ENCODE data around the gene SCN1B.

Gene SCN1B

DNA sequence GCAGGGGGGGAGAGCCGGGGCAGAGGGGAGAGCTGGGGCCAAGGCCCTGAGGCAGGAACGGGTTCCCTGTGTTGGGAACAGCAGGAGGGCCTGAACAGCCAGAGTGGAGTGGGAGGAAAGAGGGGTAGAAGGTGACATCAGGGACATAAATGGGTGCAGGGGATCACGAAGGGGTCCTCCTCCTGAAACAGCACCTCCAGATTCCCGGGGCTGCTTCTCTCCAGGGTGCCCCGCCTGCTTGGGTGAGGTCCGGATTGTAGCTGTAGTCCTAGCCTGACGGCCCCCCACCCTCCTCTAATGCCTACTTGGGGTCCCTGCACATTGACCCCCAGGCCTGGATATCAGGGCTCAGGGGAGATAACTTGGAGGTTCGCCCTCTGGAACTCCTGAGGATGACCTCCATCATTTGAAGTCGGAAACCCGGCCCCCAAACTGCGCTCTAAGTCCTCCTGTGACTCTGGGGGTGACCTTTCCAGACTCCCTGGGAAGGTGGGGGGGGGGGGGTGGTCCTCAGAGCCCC is 473 bp upstream of the SCN1B start:
- Histone ChIP-seq H3K4me3 (IDR thresholded peaks at IDR 0.05; ENCODE audit: insufficient read depth, low read depth, low read length) (no peak overlapping the region), H2AFZ (ENCODE audit: low read depth) (no peak overlapping the region), H3K27ac (no peak overlapping the region), H3K4me1 (ENCODE audit: low read depth, poor library complexity, severe bottlenecking) (no peaks in the 10 kb centered on the region), H3K4me2 (no peak overlapping the region), H3K79me2 (ENCODE audit: insufficient read depth, low read depth) (no peaks in the 10 kb centered on the region), H3K9ac (no peak overlapping the region), H4K20me1 (ENCODE audit: insufficient read depth) (no peaks in the 10 kb centered on the region), H3K27me3 (ENCODE audit: insufficient read depth, low read depth) (peaks cover 28% of the 10 kb centered on the region; the same call in 1 of the 2 replicates), H3K36me3 (ENCODE audit: insufficient read depth) (no peaks in the 10 kb centered on the region)
- TF ChIP-seq, protein P1, sequence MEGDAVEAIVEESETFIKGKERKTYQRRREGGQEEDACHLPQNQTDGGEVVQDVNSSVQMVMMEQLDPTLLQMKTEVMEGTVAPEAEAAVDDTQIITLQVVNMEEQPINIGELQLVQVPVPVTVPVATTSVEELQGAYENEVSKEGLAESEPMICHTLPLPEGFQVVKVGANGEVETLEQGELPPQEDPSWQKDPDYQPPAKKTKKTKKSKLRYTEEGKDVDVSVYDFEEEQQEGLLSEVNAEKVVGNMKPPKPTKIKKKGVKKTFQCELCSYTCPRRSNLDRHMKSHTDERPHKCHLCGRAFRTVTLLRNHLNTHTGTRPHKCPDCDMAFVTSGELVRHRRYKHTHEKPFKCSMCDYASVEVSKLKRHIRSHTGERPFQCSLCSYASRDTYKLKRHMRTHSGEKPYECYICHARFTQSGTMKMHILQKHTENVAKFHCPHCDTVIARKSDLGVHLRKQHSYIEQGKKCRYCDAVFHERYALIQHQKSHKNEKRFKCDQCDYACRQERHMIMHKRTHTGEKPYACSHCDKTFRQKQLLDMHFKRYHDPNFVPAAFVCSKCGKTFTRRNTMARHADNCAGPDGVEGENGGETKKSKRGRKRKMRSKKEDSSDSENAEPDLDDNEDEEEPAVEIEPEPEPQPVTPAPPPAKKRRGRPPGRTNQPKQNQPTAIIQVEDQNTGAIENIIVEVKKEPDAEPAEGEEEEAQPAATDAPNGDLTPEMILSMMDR (conservative IDR thresholded peaks at IDR 0.05; ENCODE audit: low read depth, low read length): no peak

DNA sequence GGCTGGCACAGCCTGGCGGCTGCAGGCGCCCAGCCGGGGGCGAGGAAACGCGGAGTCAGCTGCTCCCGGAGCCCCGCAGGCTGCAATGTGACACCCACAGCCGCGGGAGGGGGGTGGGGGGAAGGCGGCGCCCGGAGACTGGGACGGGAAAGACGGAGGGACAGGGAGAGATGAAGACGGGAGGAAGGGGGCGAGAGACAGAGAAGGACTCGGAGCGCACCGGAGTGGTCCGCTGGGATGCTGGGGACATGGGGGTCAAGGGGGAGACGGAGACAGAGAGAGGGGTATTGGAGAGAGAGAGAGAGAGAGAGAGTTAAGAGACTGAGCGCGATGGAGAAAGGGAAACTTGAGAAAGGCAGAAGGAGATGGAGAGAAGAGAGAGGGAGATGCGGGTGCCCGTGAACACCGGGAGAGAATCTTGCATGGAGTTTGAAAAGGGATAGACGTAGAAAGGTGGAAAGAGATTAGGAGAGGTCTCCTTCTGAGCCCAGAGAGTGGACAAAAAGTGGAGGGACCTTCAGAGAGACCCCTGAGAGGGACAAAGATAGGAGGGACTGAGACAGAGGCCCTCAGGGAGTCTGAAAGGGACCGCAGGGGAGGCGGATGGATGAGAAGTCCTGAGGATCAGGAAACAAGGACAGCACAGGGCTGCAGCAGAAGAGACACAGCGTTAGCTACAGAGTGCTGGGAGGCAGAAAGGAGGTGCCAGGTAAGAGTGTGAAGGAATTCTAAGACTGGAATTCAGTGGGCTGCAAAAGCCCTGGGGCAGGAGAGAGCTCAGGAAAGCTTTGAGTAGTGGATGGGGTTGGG is 1.0 kb downstream of the SCN1B start:
- Histone ChIP-seq H2AFZ (ENCODE audit: low read depth) (no peak overlapping the region), H3K36me3 (ENCODE audit: insufficient read depth) (no peaks in the 10 kb centered on the region), H4K20me1 (ENCODE audit: insufficient read depth) (no peaks in the 10 kb centered on the region), H3K27ac (no peak overlapping the region), H3K4me3 (IDR thresholded peaks at IDR 0.05; ENCODE audit: insufficient read depth, low read depth, low read length) (no peak overlapping the region), H3K27me3 (ENCODE audit: insufficient read depth, low read depth) (peaks cover 38% of the 10 kb centered on the region; the same call in 1 of the 2 replicates), H3K79me2 (ENCODE audit: insufficient read depth, low read depth) (no peaks in the 10 kb centered on the region), H3K4me1 (ENCODE audit: low read depth, poor library complexity, severe bottlenecking) (no peaks in the 10 kb centered on the region), H3K4me2 (no peak overlapping the region), H3K9ac (no peak overlapping the region)
- TF ChIP-seq, protein P1 (conservative IDR thresholded peaks at IDR 0.05; ENCODE audit: low read depth, low read length): no peak

DNA sequence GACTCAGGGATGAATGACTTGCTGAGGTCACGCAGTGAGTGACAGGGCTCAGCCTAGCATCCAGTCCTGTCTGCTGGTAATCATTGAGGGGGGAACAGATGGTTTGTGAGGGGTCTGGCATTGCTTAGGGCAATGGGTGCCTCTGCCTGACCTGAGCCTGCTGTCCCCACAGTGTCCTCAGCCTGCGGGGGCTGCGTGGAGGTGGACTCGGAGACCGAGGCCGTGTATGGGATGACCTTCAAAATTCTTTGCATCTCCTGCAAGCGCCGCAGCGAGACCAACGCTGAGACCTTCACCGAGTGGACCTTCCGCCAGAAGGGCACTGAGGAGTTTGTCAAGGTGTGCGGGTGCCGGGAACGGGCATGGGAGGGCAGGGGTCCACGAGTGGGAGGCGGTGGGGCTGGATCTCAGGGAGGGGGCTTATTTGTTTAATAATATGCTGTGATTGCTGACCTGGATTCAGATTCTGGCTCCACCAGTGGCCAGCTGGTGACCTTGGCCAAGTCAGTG is 2.1 kb downstream of the SCN1B start:
- Histone ChIP-seq H3K4me3 (IDR thresholded peaks at IDR 0.05; ENCODE audit: insufficient read depth, low read depth, low read length) (no peak overlapping the region), H3K4me1 (ENCODE audit: low read depth, poor library complexity, severe bottlenecking) (no peaks in the 10 kb centered on the region), H4K20me1 (ENCODE audit: insufficient read depth) (no peaks in the 10 kb centered on the region), H3K27ac (no peak overlapping the region), H3K4me2 (no peak overlapping the region), H3K27me3 (ENCODE audit: insufficient read depth, low read depth) (peaks cover 38% of the 10 kb centered on the region; the same call in 1 of the 2 replicates), H3K36me3 (ENCODE audit: insufficient read depth) (no peaks in the 10 kb centered on the region), H2AFZ (ENCODE audit: low read depth) (no peak overlapping the region), H3K79me2 (ENCODE audit: insufficient read depth, low read depth) (no peaks in the 10 kb centered on the region), H3K9ac (no peak overlapping the region)
- TF ChIP-seq, protein P1 (conservative IDR thresholded peaks at IDR 0.05; ENCODE audit: low read depth, low read length): no peak

DNA sequence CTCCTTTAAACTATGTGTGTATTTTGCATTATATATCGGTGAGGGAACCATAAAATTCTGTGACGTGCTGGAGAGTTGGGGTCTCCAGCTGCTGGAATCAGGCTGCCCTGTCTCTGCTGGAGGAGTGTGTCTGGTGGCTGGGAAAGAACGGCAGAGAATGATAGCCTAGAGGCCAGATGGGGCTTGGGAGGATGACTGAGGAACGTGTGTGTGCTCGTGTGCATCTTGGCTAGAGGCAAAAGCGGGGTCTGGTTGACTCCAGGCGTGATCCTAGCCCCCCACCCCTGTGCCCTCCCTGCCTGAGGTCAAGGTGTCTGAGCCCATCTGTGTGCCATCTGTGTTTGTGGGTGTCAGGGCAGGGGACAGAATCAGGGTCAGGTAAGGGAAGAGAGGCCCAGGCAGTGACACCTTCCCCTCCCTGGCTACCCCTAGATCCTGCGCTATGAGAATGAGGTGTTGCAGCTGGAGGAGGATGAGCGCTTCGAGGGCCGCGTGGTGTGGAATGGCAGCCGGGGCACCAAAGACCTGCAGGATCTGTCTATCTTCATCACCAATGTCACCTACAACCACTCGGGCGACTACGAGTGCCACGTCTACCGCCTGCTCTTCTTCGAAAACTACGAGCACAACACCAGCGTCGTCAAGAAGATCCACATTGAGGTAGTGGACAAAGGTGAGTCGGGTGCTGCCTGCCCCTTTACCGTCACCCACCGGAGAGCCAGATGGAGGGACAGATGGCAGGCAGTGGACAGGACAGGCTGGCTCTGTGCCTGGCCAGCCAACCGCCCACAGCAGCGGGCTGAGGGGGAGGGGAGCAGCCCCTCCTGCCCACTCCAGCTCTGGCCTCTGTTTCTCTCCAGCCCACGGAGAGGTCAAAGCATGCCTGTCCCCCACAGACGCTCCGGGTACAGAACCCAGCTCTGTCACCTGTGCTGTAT is 3.1 kb downstream of the SCN1B start:
- H3K27ac ChIP-seq: no peak overlapping the region
- no peak overlapping the region for H3K4me2 ChIP-seq
- no peaks in the 10 kb centered on the region for H3K36me3 ChIP-seq (ENCODE audit: insufficient read depth)
- no peaks in the 10 kb centered on the region for H3K79me2 ChIP-seq (ENCODE audit: insufficient read depth, low read depth)
- H2AFZ ChIP-seq (ENCODE audit: low read depth): no peak overlapping the region
- H3K4me3 ChIP-seq (IDR thresholded peaks at IDR 0.05; ENCODE audit: insufficient read depth, low read depth, low read length): no peak overlapping the region
- TF ChIP-seq, protein P1 (conservative IDR thresholded peaks at IDR 0.05; ENCODE audit: low read depth, low read length): no peak
- no peaks in the 10 kb centered on the region for H4K20me1 ChIP-seq (ENCODE audit: insufficient read depth)
- peaks cover 39% of the 10 kb centered on the region; the same call in 1 of the 2 replicates for H3K27me3 ChIP-seq (ENCODE audit: insufficient read depth, low read depth)
- H3K4me1 ChIP-seq (ENCODE audit: low read depth, poor library complexity, severe bottlenecking): no peaks in the 10 kb centered on the region
- H3K9ac ChIP-seq: no peak overlapping the region

Data from KMS-11 (cell line).